ENCODE results near the gene FAM83C.

FAM83C gene

DNA sequence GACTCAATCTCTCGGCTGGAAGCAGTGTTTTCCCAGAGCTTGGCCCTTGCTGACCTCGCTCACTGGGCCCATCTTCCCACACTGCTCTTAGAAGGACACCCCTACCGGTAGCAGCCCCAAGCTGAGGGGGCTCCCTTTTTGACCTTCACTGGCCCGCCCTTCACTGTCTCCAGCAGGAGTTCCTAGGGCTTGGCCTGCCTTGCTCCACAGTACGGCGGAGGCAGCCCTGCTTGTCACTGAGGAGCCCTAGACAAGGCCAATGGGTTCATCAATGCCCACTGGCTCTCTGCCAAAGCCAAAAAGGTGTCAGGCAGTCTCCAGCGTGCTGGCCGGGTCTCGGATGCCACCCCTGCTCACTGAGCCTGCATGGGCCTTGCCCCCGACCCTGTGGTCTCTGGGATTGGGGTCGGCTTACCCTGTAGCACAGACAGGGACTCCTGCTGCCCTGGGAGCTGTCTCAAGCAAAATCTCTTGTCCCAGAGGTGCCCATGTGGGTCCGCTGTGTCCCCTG, 16.4 kb downstream of the FAM83C start:
- no peak overlapping the region for H3K27ac ChIP-seq
- H3K27me3 ChIP-seq (replicated peaks): no peaks in the 10 kb centered on the region
- in situ Hi-C loops (cut with HindIII; ENCODE audit: low pct_ligation_motif_present, low sequenced_read_pairs): no loop called here
- no peak overlapping the region for H3K4me3 ChIP-seq (ENCODE audit: low read depth, low read length)
- no peak for DNase-seq
- no peak for TF ChIP-seq CTCF (IDR thresholded peaks at IDR 0.05; ENCODE audit: low read depth, low read length, missing control alignments)
- peaks cover 39% of the 10 kb centered on the region for H3K36me3 ChIP-seq (replicated peaks)

DNA sequence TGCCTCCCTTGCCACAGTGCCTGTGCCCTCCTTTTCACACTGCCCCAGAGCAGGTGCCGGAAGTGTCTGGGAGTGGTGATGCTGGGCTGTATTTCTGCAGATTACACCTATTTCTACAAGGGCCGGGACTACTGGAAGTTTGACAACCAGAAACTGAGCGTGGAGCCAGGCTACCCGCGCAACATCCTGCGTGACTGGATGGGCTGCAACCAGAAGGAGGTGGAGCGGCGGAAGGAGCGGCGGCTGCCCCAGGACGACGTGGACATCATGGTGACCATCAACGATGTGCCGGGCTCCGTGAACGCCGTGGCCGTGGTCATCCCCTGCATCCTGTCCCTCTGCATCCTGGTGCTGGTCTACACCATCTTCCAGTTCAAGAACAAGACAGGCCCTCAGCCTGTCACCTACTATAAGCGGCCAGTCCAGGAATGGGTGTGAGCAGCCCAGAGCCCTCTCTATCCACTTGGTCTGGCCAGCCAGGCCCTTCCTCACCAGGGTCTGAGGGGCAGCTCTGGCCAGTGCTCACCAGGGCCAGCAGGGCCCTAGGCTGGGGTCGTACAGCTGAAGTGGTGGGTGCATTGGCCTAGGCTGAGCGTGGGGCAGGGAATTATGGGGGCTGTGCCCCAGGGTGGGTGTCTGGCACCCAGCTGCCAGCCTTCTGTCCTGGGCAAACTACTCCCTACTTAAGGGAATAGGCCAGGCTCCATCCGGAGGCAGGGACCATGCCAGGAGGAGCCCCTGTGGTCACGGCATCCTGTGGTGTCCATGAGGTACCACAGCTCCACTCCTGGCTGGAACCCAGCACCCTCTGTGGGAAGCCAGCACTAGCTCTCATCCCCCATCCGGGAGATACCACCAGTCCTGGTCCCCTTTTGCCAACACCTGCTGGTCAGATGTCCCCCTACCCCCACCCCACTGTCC, 17.8 kb downstream of the FAM83C start:
- TF ChIP-seq CTCF (IDR thresholded peaks at IDR 0.05; ENCODE audit: low read depth, low read length, missing control alignments): no peak
- in situ Hi-C loops (cut with HindIII; ENCODE audit: low pct_ligation_motif_present, low sequenced_read_pairs): no loop called here
- H3K27me3 ChIP-seq (replicated peaks): no peaks in the 10 kb centered on the region
- H3K27ac ChIP-seq: no peak overlapping the region
- H3K4me3 ChIP-seq (ENCODE audit: low read depth, low read length): no peak overlapping the region
- H3K36me3 ChIP-seq (replicated peaks): peaks cover 26% of the 10 kb centered on the region
- DNase-seq: no peak

DNA sequence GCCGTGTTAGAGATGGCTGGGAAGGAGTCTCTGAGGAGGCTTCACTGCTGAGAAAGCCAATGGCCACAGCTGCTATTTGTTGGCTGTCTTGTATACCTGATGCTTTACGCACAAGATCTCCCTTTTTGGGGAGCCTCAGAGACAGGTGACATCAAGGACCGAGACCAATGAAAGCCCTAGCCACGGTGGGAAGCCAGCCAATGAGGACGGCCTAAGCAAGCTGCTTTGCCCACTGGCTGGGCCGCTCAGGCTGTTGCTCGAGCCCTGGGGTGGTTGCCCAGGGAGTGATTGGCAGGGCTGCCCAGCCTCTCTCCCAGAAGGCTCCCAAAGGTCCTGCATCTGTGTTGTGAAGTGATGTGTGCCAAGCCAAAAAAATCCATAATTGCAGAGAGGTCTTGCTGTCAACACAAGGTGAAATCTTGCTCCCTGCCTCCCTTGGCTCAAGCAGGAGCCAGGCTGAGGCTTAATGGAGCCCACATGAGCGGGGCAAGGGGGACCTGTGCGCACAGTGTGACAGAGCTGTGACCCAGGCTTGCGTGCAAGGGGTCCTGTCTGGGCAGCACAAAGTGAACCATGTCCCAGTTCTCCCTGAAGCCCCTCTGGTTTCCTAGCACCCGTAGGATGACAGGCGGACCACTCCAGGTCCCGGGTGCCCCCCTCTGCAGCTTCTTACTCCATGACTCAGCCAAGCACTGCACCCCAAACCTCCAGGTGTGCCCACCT, 18.6 kb downstream of the FAM83C start:
- TF ChIP-seq CTCF (IDR thresholded peaks at IDR 0.05; ENCODE audit: low read depth, low read length, missing control alignments): no peak
- in situ Hi-C loops (cut with HindIII; ENCODE audit: low pct_ligation_motif_present, low sequenced_read_pairs): no loop called here
- peaks cover 17% of the 10 kb centered on the region for H3K36me3 ChIP-seq (replicated peaks)

DNA sequence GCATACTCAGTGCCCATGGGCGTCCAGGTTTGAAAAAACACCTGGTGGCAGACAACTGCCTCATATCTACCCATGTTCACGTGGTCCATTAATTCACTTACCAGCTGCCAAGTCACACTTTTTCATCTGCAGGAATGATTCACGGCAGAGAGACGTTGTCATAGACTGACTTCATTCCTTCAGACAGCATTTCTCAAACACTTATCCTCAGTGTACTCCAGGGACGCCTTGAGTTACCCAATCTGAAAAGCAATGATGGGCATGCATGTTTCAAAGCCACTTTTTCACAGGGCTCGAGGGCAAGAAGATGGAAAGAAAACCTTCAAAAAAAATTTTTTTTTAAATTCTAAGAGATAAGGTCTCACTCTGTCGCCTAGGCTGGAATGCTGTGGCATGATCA, 20.3 kb downstream of the FAM83C start:
- no peaks in the 10 kb centered on the region for H3K27me3 ChIP-seq (replicated peaks)
- peak; percentile 34 for DNase-seq
- no peak overlapping the region for H3K27ac ChIP-seq
- no peak for TF ChIP-seq CTCF (IDR thresholded peaks at IDR 0.05; ENCODE audit: low read depth, low read length, missing control alignments)
- H3K36me3 ChIP-seq (replicated peaks): peaks cover 9% of the 10 kb centered on the region
- in situ Hi-C loops (cut with HindIII; ENCODE audit: low pct_ligation_motif_present, low sequenced_read_pairs): no loop called here
- H3K4me3 ChIP-seq (ENCODE audit: low read depth, low read length): no peak overlapping the region

More for the DNA sequence above, 18.6 kb downstream of the FAM83C start:
- H3K27me3 ChIP-seq (replicated peaks): no peaks in the 10 kb centered on the region
- no peak overlapping the region for H3K4me3 ChIP-seq (ENCODE audit: low read depth, low read length)
- no peak for DNase-seq
- no peak overlapping the region for H3K27ac ChIP-seq

DNA sequence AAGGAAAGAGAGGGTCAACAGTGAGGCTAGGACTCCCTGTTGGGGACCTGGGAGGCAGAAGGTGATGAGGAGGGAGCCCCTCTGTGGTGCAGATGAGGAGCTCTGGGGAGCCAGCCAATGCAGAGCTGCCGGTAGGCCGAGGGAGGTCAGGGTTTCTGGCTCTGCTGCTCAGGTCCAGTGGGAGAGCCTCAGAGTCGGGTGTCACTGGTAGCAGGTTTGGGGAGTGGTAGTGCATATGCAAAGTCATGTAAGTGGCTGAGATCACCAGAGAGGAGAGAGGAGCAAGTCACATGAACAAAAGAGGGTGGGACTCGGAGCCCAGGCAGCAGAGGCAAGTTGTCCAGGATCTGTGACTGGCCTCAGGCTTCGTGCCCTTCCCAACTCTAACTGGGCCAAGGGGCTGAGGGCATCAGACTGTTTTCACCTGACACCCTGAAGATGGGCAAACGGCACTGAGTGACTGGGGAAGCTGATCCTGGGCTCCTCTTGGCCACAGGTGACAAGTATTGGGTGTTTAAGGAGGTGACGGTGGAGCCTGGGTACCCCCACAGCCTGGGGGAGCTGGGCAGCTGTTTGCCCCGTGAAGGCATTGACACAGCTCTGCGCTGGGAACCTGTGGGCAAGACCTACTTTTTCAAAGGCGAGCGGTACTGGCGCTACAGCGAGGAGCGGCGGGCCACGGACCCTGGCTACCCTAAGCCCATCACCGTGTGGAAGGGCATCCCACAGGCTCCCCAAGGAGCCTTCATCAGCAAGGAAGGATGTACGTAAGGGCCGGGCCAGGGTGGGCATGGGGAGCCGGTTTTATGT, 20.9 kb downstream of the FAM83C start:
- peaks cover 9% of the 10 kb centered on the region for H3K36me3 ChIP-seq (replicated peaks)

More for the DNA sequence above, 20.9 kb downstream of the FAM83C start:
- in situ Hi-C loops (cut with HindIII; ENCODE audit: low pct_ligation_motif_present, low sequenced_read_pairs): no loop called here
- TF ChIP-seq CTCF (IDR thresholded peaks at IDR 0.05; ENCODE audit: low read depth, low read length, missing control alignments): no peak
- no peak for DNase-seq
- no peak overlapping the region for H3K27ac ChIP-seq
- no peaks in the 10 kb centered on the region for H3K27me3 ChIP-seq (replicated peaks)
- no peak overlapping the region for H3K4me3 ChIP-seq (ENCODE audit: low read depth, low read length)

All from brain microvascular endothelial cell (primary cell).